ENCODE measurements around the gene KLF16.

Gene KLF16

GRCh38 chr19:1805401-1806183 is 57.8 kb downstream of the KLF16 start:
- no peak for DNase-seq

GRCh38 chr19:1804858-1805257 is 58.5 kb downstream of the KLF16 start:
- DNase-seq: no peak
